Measurements from ENCODE around the gene RIOK1.
"Not testable (repeated sequence)": the region's sequence is repeated elsewhere in the genome, so short reads cannot be mapped to it uniquely, and the experiment has no call there.

Gene RIOK1

DNA sequence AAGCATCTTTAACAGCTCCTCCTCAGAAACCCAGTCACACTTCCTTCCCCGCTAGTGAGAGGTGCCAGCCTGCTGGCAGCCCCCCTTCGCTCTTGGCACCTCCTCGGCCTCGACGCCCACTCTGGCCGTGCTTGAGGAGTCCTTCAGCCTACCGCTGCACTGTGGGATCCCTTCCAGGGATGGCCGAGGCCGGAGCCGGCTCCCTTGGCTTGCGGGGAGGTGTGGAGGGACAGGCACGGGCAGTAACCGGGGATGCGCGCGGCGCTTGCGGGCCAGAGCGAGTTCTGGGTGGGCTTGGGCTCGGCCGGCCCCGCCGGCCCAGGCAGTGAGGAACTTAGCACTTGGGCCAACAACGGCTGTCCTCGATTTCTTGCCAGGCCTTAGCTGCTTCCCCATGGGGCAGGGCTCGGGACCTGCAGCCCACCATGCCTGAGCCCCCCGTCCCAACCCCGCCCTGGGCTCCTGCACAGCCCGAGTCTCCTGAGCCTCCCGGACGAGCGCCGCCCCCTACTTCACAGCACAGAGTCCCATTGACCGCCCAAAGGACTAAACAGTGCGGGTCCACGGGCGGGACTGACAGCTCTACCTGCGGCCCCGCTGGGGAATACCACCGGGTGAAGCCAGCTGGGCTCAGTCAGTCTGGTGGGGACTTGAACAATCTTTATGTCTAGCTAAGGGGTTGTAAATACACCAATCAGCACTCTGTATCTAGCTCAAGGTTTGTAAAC lies 51.6 kb downstream of the RIOK1 start:
- no peak for DNase-seq (ENCODE audit: low read depth)

GRCh38 chr6:7442467-7442866 lies 52.9 kb downstream of the RIOK1 start:
- no peak for DNase-seq (ENCODE audit: low read depth)

DNA sequence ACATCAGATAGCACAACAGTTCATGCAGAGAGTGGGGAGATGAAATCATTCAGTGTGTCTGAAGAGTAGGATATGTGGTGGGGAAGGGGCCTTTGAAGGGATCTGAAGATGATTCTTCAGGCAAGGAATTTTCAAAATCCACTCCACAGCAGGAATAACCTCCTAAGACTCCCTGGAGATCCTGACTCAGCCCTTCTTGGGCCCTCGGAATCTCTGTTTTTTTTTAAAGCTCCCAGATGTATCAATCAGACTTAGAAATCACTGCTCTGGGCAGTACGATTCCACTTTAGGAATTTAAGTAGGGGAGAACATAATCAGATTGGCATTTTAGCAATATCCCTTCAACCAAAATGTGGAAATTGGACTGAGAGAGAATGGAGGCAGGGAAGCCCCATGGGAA lies 55.5 kb downstream of the RIOK1 start:
- no peak for DNase-seq (ENCODE audit: low read depth)

DNA sequence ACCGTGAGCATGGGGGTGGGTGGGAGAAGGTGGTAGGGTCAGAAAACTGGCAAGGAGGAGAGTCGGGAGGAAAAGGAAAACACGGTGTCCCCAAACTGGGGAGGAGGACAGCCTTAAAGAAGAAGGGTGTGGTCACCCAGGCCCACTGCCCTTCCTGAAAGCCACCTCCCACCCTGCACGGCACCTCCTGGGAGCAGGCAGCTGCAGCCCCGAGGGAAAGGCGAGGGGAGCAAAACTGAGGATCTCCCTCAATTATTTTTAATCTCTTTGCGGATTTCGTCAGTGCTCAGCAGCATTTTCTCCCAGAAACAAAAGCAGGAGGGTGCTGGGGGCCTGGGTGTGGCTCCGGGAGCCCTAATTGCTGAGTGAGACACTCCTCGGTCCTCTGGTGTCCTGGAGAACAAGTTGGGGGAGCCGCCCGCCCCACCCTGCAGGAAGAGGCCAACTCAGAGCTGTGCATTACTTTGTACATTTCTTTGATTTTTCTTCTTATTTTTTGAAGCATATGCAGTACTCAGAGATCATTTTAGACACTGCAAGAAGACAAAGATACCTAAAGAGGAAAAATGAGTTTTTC lies 56.4 kb downstream of the RIOK1 start:
- no peak for DNase-seq (ENCODE audit: low read depth)

GRCh38 chr6:7446619-7447325 lies 57.2 kb downstream of the RIOK1 start:
- no peak for DNase-seq (ENCODE audit: low read depth)

GRCh38 chr6:7448232-7448631 lies 58.6 kb downstream of the RIOK1 start:
- no peak for DNase-seq (ENCODE audit: low read depth)

DNA sequence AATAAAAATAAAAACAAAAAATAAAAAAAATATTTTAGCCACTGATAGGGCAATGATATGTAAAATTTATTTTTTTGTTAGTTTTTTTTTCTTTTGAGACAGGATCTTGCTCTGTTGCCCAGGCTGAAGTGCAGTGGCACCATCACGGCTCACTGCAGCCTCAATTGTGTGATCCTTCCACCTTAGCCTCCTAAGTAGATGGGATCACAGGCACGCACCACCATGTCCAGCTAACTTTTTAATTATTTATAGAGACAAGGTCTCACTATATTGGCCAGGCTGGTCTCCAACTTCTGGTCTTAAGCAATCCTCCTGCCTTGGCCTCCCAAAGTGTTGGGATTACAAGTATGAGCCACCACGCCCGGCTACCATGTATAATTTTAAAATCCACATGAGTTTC lies 59.4 kb downstream of the RIOK1 start:
- no peak for DNase-seq (ENCODE audit: low read depth)

DNA sequence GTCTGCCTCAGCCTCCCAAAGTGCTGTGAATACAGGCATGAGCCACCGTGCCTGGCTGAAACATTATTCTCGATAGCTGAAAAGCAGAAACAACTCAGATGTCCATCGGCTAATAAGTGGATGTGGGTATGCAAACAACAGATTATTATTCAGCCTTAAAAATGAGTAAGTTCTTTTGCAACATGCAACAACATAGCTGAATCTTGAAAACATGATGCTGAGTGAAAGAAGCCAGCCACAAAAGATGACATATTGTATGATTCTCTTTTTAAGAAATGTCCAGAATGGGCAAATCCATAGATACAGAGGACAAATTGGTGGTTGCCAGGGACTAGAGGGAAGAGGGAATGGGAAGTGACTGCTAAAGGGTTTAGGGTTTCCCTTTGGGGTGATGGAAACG lies 61.7 kb downstream of the RIOK1 start:
- no peak for DNase-seq (ENCODE audit: low read depth)

DNA sequence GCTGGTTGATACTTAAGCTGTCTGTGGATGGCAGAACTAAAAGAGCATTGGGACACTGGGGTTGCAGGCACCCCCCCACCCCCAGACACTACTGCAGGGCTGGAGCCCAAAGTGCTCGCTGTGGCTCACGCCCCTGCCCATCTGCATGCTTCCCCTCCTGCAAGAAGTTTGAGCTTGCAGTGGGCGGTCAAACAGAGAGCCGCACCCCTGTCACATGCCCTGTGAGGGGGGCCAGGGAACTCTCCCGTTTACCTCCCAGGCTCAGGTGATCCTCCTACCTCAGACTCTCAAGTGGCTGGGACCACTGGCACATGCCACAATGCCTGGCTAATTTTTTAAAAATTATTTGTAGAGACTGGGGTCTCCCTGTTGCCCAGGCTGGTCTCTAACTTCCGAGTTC lies 63.3 kb downstream of the RIOK1 start:
- no peak for DNase-seq (ENCODE audit: low read depth)

GRCh38 chr6:7454696-7455358 lies 65.2 kb downstream of the RIOK1 start:
- DNase-seq (ENCODE audit: low read depth): no peak

DNA sequence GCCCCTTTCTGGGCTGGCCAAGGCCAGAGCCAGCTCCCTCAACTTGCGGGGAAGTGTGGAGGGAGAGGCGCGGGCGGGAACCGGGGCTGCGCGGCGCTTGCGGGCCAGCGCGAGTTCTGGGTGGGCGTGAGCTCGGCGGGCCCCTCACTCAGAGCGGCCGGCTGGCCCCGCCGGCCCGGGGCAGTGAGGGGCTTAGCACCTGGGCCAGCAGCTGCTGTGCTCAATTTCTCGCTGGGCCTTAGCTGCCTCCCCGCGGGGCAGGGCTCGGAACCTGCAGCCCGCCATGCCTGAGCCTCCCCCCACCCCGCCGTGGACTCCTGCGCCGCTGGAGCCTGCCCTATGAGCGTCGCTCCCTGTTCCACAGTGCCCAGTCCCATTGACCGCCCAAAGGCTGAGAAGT lies 66.7 kb downstream of the RIOK1 start:
- not testable (repeated sequence) for DNase-seq (ENCODE audit: low read depth)

DNA sequence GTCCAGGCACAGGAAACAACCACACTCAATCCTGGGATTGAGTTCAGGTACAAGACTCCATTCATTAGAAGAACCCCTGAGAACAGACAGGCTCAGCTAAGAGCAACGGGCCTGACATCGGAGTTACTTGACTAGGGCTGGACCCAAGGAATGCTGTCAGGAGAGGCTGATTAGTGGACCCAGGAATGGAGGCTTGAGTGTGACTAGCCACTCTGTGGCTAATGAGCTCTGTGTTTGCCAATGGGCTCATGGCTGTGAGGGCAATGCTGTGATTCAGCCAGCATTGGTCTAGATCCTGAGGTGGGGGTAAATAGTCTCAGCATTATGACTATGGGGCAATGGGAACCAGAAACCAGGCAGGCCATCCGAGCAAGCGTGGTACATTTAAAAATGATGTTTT lies 71.8 kb downstream of the RIOK1 start:
- no peak for DNase-seq (ENCODE audit: low read depth)

DNA sequence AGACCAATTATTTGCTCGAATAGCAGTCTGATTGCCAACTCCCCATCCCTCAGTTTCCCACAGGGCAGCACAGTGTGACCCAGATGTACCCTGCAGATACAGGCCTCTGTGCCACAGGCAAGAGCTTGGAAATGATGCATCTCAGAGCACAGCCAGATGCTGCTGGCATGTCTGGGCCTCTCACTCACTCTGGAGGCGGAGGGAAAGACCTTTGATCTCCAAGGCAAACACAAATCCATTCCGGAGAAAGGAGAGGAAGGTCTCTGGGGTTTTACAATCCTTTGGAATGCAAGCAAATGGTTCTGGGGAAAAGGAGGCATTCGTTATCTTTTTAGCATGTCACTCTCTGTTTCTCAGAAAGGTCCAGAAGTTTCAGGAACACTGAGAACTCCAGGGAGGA lies 74.2 kb downstream of the RIOK1 start:
- no peak for DNase-seq (ENCODE audit: low read depth)

DNA sequence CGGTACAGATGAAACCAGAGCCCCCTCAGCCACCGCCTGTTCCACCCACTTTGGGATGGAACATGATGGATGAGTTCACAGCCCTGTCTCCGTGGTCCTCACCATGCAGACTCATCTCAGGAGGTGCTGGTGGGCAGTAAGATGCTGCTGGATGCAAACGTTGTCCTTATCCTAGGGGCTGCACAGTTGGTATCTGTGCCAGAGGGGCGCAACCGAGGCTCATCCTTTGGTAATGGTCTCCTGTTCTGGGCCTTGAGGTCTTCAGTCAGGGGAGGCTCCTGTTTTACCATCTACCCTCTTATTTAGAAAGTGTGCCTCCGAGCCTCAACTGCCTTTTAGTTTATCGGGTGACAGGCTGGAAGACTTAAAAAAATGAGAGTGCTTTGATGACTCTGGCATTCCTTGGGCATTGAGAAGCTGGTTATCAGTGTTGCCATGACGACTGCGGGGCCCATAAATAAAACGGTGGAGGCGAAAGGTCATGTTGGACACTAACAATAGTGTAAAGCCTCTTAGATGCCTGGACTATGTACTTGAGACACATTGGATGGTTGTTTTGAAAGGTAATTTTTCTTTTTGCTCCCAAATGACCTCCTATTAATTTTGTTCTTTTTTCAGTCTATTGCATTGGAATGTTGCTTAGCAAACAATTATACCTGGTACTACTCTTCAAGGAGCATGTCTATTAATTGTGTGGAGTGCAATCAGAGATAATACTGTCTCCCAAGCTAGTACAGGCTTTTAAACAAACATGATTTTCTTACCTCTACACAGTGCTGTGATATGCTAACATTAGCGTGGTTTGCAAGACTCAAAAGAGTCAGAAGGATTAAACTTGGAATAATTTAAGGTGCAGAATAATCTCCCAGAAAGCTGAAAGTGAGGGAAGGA lies 77.6 kb downstream of the RIOK1 start:
- DNase-seq (ENCODE audit: low read depth): no peak
